K562 (cell line): ENCODE data around the gene TRIM44. TPM values are rescaled to one million over a fixed set of nuclear protein-coding genes. Genes with fewer than 3 reads are reported as not detected.

Source experiments
- ATAC-seq: fragments of 200-7000 bp; cut with Tn5 transposase; 3 replicates; pipeline ENCODE4 v1.9.1; 2020; ENCODE audit warnings: moderate library complexity
- BruUV-seq: library from RNA; stranded (reverse); fragments of 400-500 nt; replicated peaks from 2 replicates; lab custom pipeline; 2021; lab: Mats Ljungman, UMichigan
- CTCF ChIA-PET: fragments of 300-600 bp; formaldehyde crosslinking; extraction: SDS; loops from one replicate; lab custom pipeline; 2021; ENCODE audit warnings: low intra/inter-chr PET ratio; lab: Yijun Ruan, JAX
- POLR2A ChIA-PET: fragments of 300-600, 350-650 bp; sonication (Branson Sonifier 250); formaldehyde crosslinking; extraction: SDS; loops from one replicate; lab custom pipeline; 2021; ENCODE audit warnings: antibody characterized with exemption, inconsistent platforms; lab: Yijun Ruan, JAX
- DNase-seq, 4 experiments: peaks; one replicate each; pipeline versions ENCODE4 v3.0.0 to v3.0.0-alpha.2; 2011 to 2018; ENCODE audit warnings: low spot score in 3 of 4, mixed read lengths in 3 of 4; ENCODE audit errors: extremely low read depth in 1 of 4
- FAIRE-seq: peaks from 2 replicates; lab custom pipeline; 2011; peaks lifted over from hg19 to GRCh38; lab: Jason Lieb, UNC
- H2AFZ ChIP-seq: 2 replicates; pipeline ENCODE4 v1.6.0; 2011; ENCODE audit warnings: low read depth, low read length, control low read depth, inconsistent platforms
- H3K27ac ChIP-seq: fragments of 200-600 bp; 3 replicates; pipeline ENCODE4 v1.8.0; 2011; ENCODE audit warnings: low read depth, mild to moderate bottlenecking, control low read depth, inconsistent platforms, low read length, moderate library complexity, mixed read lengths; ENCODE audit errors: extremely low read depth
- H3K27me3 ChIP-seq, 2 experiments: fragments of 300-600 bp in 1 of 2; 2 replicates in 1 of 2; 3 replicates in 1 of 2; pipeline versions ENCODE4 v1.6.0 to v1.8.0; 2011; ENCODE audit warnings: inconsistent platforms in 2 of 2, low read length in 2 of 2, mild to moderate bottlenecking in 1 of 2, mixed read lengths in 1 of 2, moderate library complexity in 1 of 2; ENCODE audit not compliant: control insufficient read depth in 2 of 2, insufficient read depth in 2 of 2
- H3K36me3 ChIP-seq: fragments of 300-600 bp; 3 replicates; pipeline ENCODE4 v1.8.0; 2011; ENCODE audit warnings: mild to moderate bottlenecking, low read length, inconsistent platforms; ENCODE audit not compliant: control insufficient read depth, insufficient read depth
- H3K4me1 ChIP-seq, 2 experiments: fragments of 200-600 bp in 1 of 2; replicated peaks in 1 of 2; 2 replicates in 1 of 2; 3 replicates in 1 of 2; pipeline versions ENCODE4 v1.5.1 to v1.8.0; 2011; ENCODE audit warnings: inconsistent platforms in 2 of 2, low read length in 2 of 2, mild to moderate bottlenecking in 1 of 2, mixed read lengths in 1 of 2, moderate library complexity in 1 of 2; ENCODE audit not compliant: control insufficient read depth in 2 of 2, insufficient read depth in 2 of 2
- H3K4me2 ChIP-seq: 2 replicates; pipeline ENCODE4 v1.6.1; 2011; ENCODE audit warnings: low read length, control low read depth, inconsistent platforms, mixed read lengths; ENCODE audit not compliant: insufficient read depth
- H3K4me3 ChIP-seq: fragments of 200-600 bp; sonication (generic), shearing (Covaris generic); 2 replicates; pipeline ENCODE4 v1.5.1; 2016; ENCODE audit warnings: control low read depth, inconsistent platforms
- H3K79me2 ChIP-seq: fragments of 200-600 bp; 3 replicates; pipeline ENCODE4 v1.8.0; 2011; ENCODE audit warnings: low read length, inconsistent platforms; ENCODE audit not compliant: control insufficient read depth, insufficient read depth
- H3K9ac ChIP-seq, 2 experiments: 2 replicates each; pipeline versions ENCODE4 v1.6.0 to v1.6.1; 2011; ENCODE audit warnings: low read depth in 2 of 2, low read length in 2 of 2, control low read depth in 1 of 2, inconsistent platforms in 1 of 2, mild to moderate bottlenecking in 1 of 2, mixed read lengths in 1 of 2; ENCODE audit not compliant: insufficient read depth in 1 of 2
- H3K9me1 ChIP-seq: one replicate; pipeline ENCODE4 v1.6.0; 2011; ENCODE audit warnings: inconsistent platforms, mild to moderate bottlenecking, low read length, moderate library complexity; ENCODE audit not compliant: control insufficient read depth, insufficient read depth
- H3K9me3 ChIP-seq: replicated peaks from 2 replicates; pipeline ENCODE4 v1.5.1; 2011; ENCODE audit warnings: low read depth, low read length, inconsistent platforms; ENCODE audit not compliant: control insufficient read depth, insufficient read depth
- H4K20me1 ChIP-seq: replicated peaks from 2 replicates; pipeline ENCODE4 v1.6.1; 2011; ENCODE audit warnings: low read length, inconsistent platforms, mixed read lengths; ENCODE audit not compliant: control insufficient read depth, insufficient read depth
- KLF1 ChIP-seq: fragments of 450-650 bp; IDR thresholded peaks from 2 replicates; pipeline ENCODE4 v1.6.1; 2016; ENCODE audit warnings: missing genetic modification characterization, missing compliant biosample characterization
- RAD51 ChIP-seq: fragments of 450-650 bp; IDR thresholded peaks from 2 replicates; pipeline ENCODE4 v1.7.1; 2016; ENCODE audit warnings: low read depth, mild to moderate bottlenecking, borderline replicate concordance
- RBM25 ChIP-seq: fragments of 200-400 bp; formaldehyde crosslinking; IDR thresholded peaks from 2 replicates; pipeline ENCODE4 v1.6.1; 2018; ENCODE audit warnings: low read length, low read depth, moderate library complexity; ENCODE audit not compliant: severe bottlenecking
- STAT6 ChIP-seq: sonication (generic); formaldehyde crosslinking; IDR thresholded peaks from 2 replicates; pipeline ENCODE4 v1.8.1; 2023; ENCODE audit warnings: mild to moderate bottlenecking, missing genetic modification reagents
- TFAM ChIP-seq: fragments of 250-450 bp; sonication (Bioruptor Pico); conservative IDR thresholded peaks from 2 replicates; pipeline ENCODE4 v1.5.0; 2021; ENCODE audit warnings: mild to moderate bottlenecking, moderate library complexity
- ZNF212 ChIP-seq: fragments of 450-650 bp; formaldehyde crosslinking; IDR thresholded peaks from 2 replicates; pipeline ENCODE4 v1.4.0; 2020; ENCODE audit warnings: mild to moderate bottlenecking
- ZNF445 ChIP-seq: fragments of 250-450 bp; sonication (Bioruptor Pico); IDR thresholded peaks from 2 replicates; pipeline ENCODE4 v1.4.0; 2020; ENCODE audit warnings: low read depth, mild to moderate bottlenecking, moderate library complexity
- WGBS: fragments of 100-300 bp; shearing (Covaris generic); methylation state at CpG from one replicate; pipeline ENCODE4 v1.1.6; 2016; ENCODE audit warnings: low coverage, mixed read lengths; ENCODE audit not compliant: insufficient coverage; ENCODE audit errors: missing lambda C conversion rate; 5-methylcytosine and 5-hydroxymethylcytosine counted together
- in situ Hi-C: fragments of 300-500 bp; cut with MboI; formaldehyde crosslinking; loops from 4 replicates; pipeline ENCODE4 v1.15.0; 2018; ENCODE audit warnings: inconsistent platforms, mixed read lengths
- intact Hi-C: fragments of 100-400 bp; cut with micrococcal nuclease; formaldehyde crosslinking; loops from 2 replicates; pipeline ENCODE4 v1.14.2; 2022
- polyA plus RNA-seq, 8 experiments: library from polyadenylated mRNA; depleted of rRNA in 4 of 8; stranded (reverse) in 5 of 8; unstranded in 3 of 8; fragments of >200 nt; fragmentation: Nextera tagmentation in 2 of 8; fragmentation: Illumina TruSeq in 1 of 8; extraction: Ambion mirVana in 2 of 8; extraction: Trizol in 1 of 8; gene quantifications; 2 replicates each; pipeline versions ENCODE4 v1.2.1 to v1.2.3, GENCODE V29; 2011 to 2014; ENCODE audit warnings: inconsistent platforms in 1 of 8, missing spikeins in 1 of 8
- total RNA-seq, 7 experiments: library from RNA; depleted of rRNA in 6 of 7; stranded (reverse); fragments of >200 nt in 6 of 7; fragmentation: Illumina TruSeq in 2 of 7; extraction: Trizol in 2 of 7; gene quantifications; 2 replicates each; pipeline versions ENCODE4 v1.2.1 to v1.2.3, GENCODE V29; 2011 to 2021; ENCODE audit warnings: low replicate concordance in 1 of 7

TRIM44 gene
- total and polyA plus RNA-seq, 9 of the 15 experiments (the other 6 are each of a cell fraction or from before 2014, with no cell fraction given): 8.3 to 105 (median 37.2) TPM

- Histone ChIP-seq H3K9me1 (no peaks in the 10 kb centered on the region), H3K4me1 (no peaks in the 10 kb centered on the region), H3K36me3 (no peaks in the 10 kb centered on the region), H3K9ac (no peak overlapping the region), H3K4me2 (no peak overlapping the region), H3K4me3 (no peak overlapping the region), H3K9me3 (no peaks in the 10 kb centered on the region), H4K20me1 (no peaks in the 10 kb centered on the region), H3K27me3 (peaks cover 29 to 35% of the 10 kb centered on the region in 2 experiments), H2AFZ (no peak overlapping the region), H3K27ac (no peak overlapping the region), H3K79me2 (no peaks in the 10 kb centered on the region)
- ChIA-PET POLR2A (no interaction called here), CTCF (no interaction called here)
- 0% methylated on average over 3 of the region's 3 CpGs for WGBS
- BruUV-seq: no TSS peak
- intact Hi-C loops (no loop called here), in situ Hi-C loops (no loop called here)
- TF ChIP-seq RAD51 (no peak), ZNF212 (CRISPR knock-in tag) (no peak), STAT6 (CRISPR knock-in tag) (no peak), TFAM (CRISPR knock-in tag) (no peak), KLF1 (tag) (no peak), RBM25 (no peak), ZNF445 (CRISPR knock-in tag) (no peak)
- DNase-seq: no peak
- no peak for ATAC-seq
- no peak for FAIRE-seq
These were observed 30.7 kb upstream of the TRIM44 start for GRCh38 chr11:35631891-35632290.
